MM.1S (cell line): ENCODE measurements around the gene AMBRA1.

Experiments used
- CTCF ChIP-seq: fragments of 300-600 bp; sonication (generic); IDR thresholded peaks from 2 replicates; pipeline ENCODE4 v1.5.1; 2016; ENCODE audit warnings: antibody characterized with exemption, low read length, mixed read lengths
- EZH2 ChIP-seq: fragments of 300-600 bp; sonication (generic); optimal IDR thresholded peaks from 2 replicates; pipeline ENCODE3; 2017; ENCODE audit warnings: low read depth, mild to moderate bottlenecking, antibody characterized with exemption, low read length, mixed read lengths

GRCh38 chr11:46382646-46383403 is 211.0 kb downstream of the AMBRA1 start:
- TF ChIP-seq CTCF (peak; percentile 37), EZH2 (no peak)
